Endothelial cell of umbilical vein (primary cell): ENCODE data around the gene SCN2B. TPM values are rescaled to one million over a fixed set of nuclear protein-coding genes. Genes with fewer than 3 reads are reported as not detected.

Source experiments
- BruUV-seq: library from RNA; stranded (reverse); fragments of 400-500 nt; replicated peaks from 2 replicates; lab custom pipeline; 2021; lab: Mats Ljungman, UMichigan
- CTCF ChIA-PET: fragments of 300-600, 350-600 bp; sonication (Branson Sonifier 250); formaldehyde crosslinking; loops from one replicate; lab custom pipeline; 2021; ENCODE audit warnings: antibody characterized with exemption, inconsistent platforms; lab: Charles Lee
- POLR2A ChIA-PET: fragments of 300-600, 350-600 bp; sonication (Branson Sonifier 250); formaldehyde crosslinking; loops from one replicate; lab custom pipeline; 2021; ENCODE audit warnings: antibody characterized with exemption, inconsistent platforms; lab: Charles Lee
- DNase-seq: peaks from one replicate; pipeline ENCODE4 v3.0.0-alpha.2; 2011; ENCODE audit warnings: low read depth, low spot score
- FAIRE-seq: peaks from 2 replicates; lab custom pipeline; 2011; peaks lifted over from hg19 to GRCh38; lab: Jason Lieb, UNC
- H2AFZ ChIP-seq: 2 replicates; pipeline ENCODE4 v1.6.0; 2012; ENCODE audit warnings: low read depth, low read length, control low read depth, inconsistent platforms
- H3K27ac ChIP-seq: 2 replicates; pipeline ENCODE4 v1.5.1; 2011; ENCODE audit warnings: low read depth, mild to moderate bottlenecking, control low read depth, low read length, moderate library complexity; ENCODE audit not compliant: insufficient read depth
- H3K27me3 ChIP-seq, 2 experiments: 2 replicates each; pipeline versions ENCODE4 v1.6.0 to v1.6.1; 2011; ENCODE audit warnings: low read length in 2 of 2, mixed read lengths in 1 of 2; ENCODE audit not compliant: control insufficient read depth in 2 of 2, insufficient read depth in 2 of 2
- H3K36me3 ChIP-seq, 2 experiments: 2 replicates in 1 of 2; 3 replicates in 1 of 2; pipeline ENCODE4 v1.5.1; 2011; ENCODE audit warnings: low read length in 2 of 2, mild to moderate bottlenecking in 1 of 2, moderate library complexity in 1 of 2; ENCODE audit not compliant: control insufficient read depth in 2 of 2, insufficient read depth in 2 of 2; ENCODE audit errors: extremely low read depth in 1 of 2
- H3K4me1 ChIP-seq: 3 replicates; pipeline ENCODE4 v1.5.1; 2011; ENCODE audit warnings: mild to moderate bottlenecking, low read length; ENCODE audit not compliant: control insufficient read depth, insufficient read depth; ENCODE audit errors: extremely low read depth
- H3K4me2 ChIP-seq: 2 replicates; pipeline ENCODE4 v1.6.1; 2011; ENCODE audit warnings: low read length, control low read depth, mixed read lengths; ENCODE audit not compliant: insufficient read depth
- H3K4me3 ChIP-seq, 3 experiments: fragments of 200-600 bp in 1 of 3; sonication (generic), shearing (Covaris generic) in 1 of 3; replicated peaks in 1 of 3; 2 replicates each; pipeline ENCODE4 v1.5.1; 2011 to 2016; ENCODE audit warnings: control low read depth in 3 of 3, low read length in 3 of 3, mild to moderate bottlenecking in 2 of 3, inconsistent platforms in 1 of 3, low read depth in 1 of 3, moderate library complexity in 1 of 3; ENCODE audit not compliant: insufficient read depth in 1 of 3
- H3K79me2 ChIP-seq: 2 replicates; pipeline ENCODE4 v1.6.0; 2012; ENCODE audit warnings: low read length, inconsistent platforms; ENCODE audit not compliant: control insufficient read depth, insufficient read depth
- H3K9ac ChIP-seq: replicated peaks from 2 replicates; pipeline ENCODE3; 2011; ENCODE audit warnings: low read length, control low read depth; ENCODE audit not compliant: insufficient read depth; ENCODE audit errors: extremely low read depth
- H3K9me1 ChIP-seq: replicated peaks from 3 replicates; pipeline ENCODE4 v1.6.0; 2011; ENCODE audit warnings: mild to moderate bottlenecking, low read length; ENCODE audit not compliant: control insufficient read depth, insufficient read depth; ENCODE audit errors: extremely low read depth
- H3K9me3 ChIP-seq: replicated peaks from 2 replicates; pipeline ENCODE4 v1.5.1; 2012; ENCODE audit warnings: low read length, inconsistent platforms; ENCODE audit not compliant: control insufficient read depth, insufficient read depth
- H4K20me1 ChIP-seq: replicated peaks from 2 replicates; pipeline ENCODE3; 2011; ENCODE audit warnings: mild to moderate bottlenecking, low read length; ENCODE audit not compliant: control insufficient read depth, insufficient read depth; ENCODE audit errors: extremely low read depth
- CTCF ChIP-seq, 2 donors: IDR thresholded peaks; 1 replicate in 1 of 2; 2 replicates in 1 of 2; pipeline ENCODE4 v1.5.1; 2011; ENCODE audit warnings: low read length in 2 of 2, mild to moderate bottlenecking in 2 of 2, moderate library complexity in 2 of 2, control low read depth in 1 of 2, inconsistent platforms in 1 of 2, low read depth in 1 of 2; ENCODE audit not compliant: insufficient read depth in 1 of 2; ENCODE audit errors: extremely low read depth in 1 of 2
- FOS ChIP-seq: IDR thresholded peaks from 2 replicates; pipeline ENCODE4 v1.6.1; 2011; ENCODE audit warnings: mild to moderate bottlenecking, low read length, moderate library complexity, borderline replicate concordance; ENCODE audit not compliant: insufficient read depth
- GATA2 ChIP-seq: IDR thresholded peaks from 2 replicates; pipeline ENCODE4 v1.7.0; 2011; ENCODE audit warnings: low read depth, mild to moderate bottlenecking, moderate library complexity, mixed read lengths, low read length; ENCODE audit not compliant: insufficient read length, insufficient read depth
- JUN ChIP-seq: IDR thresholded peaks from 2 replicates; pipeline ENCODE4 v1.6.1; 2011; ENCODE audit warnings: borderline replicate concordance, low read depth; ENCODE audit not compliant: insufficient read length, insufficient read depth
- MAX ChIP-seq: IDR thresholded peaks from 2 replicates; pipeline ENCODE4 v1.6.1; 2011; ENCODE audit not compliant: insufficient read depth, insufficient read length
- MYC ChIP-seq: IDR thresholded peaks from one replicate; pipeline ENCODE4 v1.6.1; 2011; ENCODE audit warnings: mild to moderate bottlenecking, low read depth, low read length
- POLR2A ChIP-seq: IDR thresholded peaks from 2 replicates; pipeline ENCODE4 v1.6.1; 2012; ENCODE audit warnings: low read depth, mild to moderate bottlenecking, control low read depth, low read length
- POLR2AphosphoS5 ChIP-seq: IDR thresholded peaks from 2 replicates; pipeline ENCODE4 v1.6.1; 2012; ENCODE audit warnings: low read depth, mild to moderate bottlenecking, control low read depth, low read length, moderate library complexity; ENCODE audit not compliant: insufficient read depth
- dilution Hi-C: fragments of 300-500 bp; cut with MboI; formaldehyde crosslinking; loops from one replicate; pipeline ENCODE4 v1.15.0; 2019; ENCODE audit warnings: low sequenced_read_pairs; ENCODE audit not compliant: extremely low pct_ligation_motif_present
- intact Hi-C: fragments of 100-400 bp; cut with micrococcal nuclease; formaldehyde crosslinking; loops from one replicate; pipeline ENCODE4 v1.10.0; 2022
- polyA plus RNA-seq, 4 experiments: library from polyadenylated mRNA; depleted of rRNA in 3 of 4; stranded (reverse) in 3 of 4; unstranded in 1 of 4; fragments of >200 nt; gene quantifications; 2 replicates each; pipeline versions ENCODE4 v1.2.1 to v1.2.3, GENCODE V29; 2011 to 2012; ENCODE audit warnings: missing spikeins in 1 of 4
- total RNA-seq: library from RNA; stranded (reverse); gene quantifications from 2 replicates; pipeline ENCODE4 v1.2.3, GENCODE V29; 2021

The SCN2B gene
- total and polyA plus RNA-seq, 2 donors (not counting 3 experiments of a cell fraction or from before 2014, with no cell fraction given) = not detected

GRCh38 chr11:118132385-118133151, 43.9 kb downstream of the SCN2B start:
- no peak overlapping the region for H3K9ac ChIP-seq
- no peaks in the 10 kb centered on the region for H3K79me2 ChIP-seq
- DNase-seq (no peak), FAIRE-seq (no peak)
- no peaks in the 10 kb centered on the region for H3K9me3 ChIP-seq
- H3K9me1 ChIP-seq = no peaks in the 10 kb centered on the region
- no peaks in the 10 kb centered on the region for H3K4me1 ChIP-seq
- no peak for TF ChIP-seq JUN
- no peak for TF ChIP-seq CTCF (IDR thresholded peaks at IDR 0.05; ENCODE audit: extremely low read depth in 1 of 2, insufficient read depth in 1 of 2, low read depth in 1 of 2, low read length in 2 of 2)
- TF ChIP-seq POLR2A = no peak
- no peak for TF ChIP-seq FOS
- no peak for TF ChIP-seq POLR2AphosphoS5
- no peak for TF ChIP-seq MYC
- TF ChIP-seq MAX = no peak
- TF ChIP-seq GATA2 = no peak
- POLR2A ChIA-PET = no interaction called here
- dilution Hi-C loops (no loop called here), intact Hi-C loops (no loop called here)
- peaks cover 5 to 9% of the 10 kb centered on the region in 2 experiments for H3K27me3 ChIP-seq
- H3K27ac ChIP-seq = no peak overlapping the region
- no peaks in the 10 kb centered on the region for H4K20me1 ChIP-seq
- BruUV-seq = no TSS peak
- CTCF ChIA-PET = no interaction called here
- no peak overlapping the region for H3K4me3 ChIP-seq
- H3K4me2 ChIP-seq = no peak overlapping the region
- H3K36me3 ChIP-seq = no peaks in the 10 kb centered on the region
- H2AFZ ChIP-seq = no peak overlapping the region
